NCI-H2196 treated with DMSO at 0.1 percent for 48 hours (cell line): Measurements from ENCODE around the gene ADI1.
A peak's percentile ranks its signal among the peaks of the same experiment; 100 is the strongest.

Source experiments
- DNase-seq: peaks from one replicate; lab custom pipeline; 2025; ENCODE audit not compliant: unreplicated experiment; lab: John Stamatoyannopoulos, UW

Gene ADI1

DNA sequence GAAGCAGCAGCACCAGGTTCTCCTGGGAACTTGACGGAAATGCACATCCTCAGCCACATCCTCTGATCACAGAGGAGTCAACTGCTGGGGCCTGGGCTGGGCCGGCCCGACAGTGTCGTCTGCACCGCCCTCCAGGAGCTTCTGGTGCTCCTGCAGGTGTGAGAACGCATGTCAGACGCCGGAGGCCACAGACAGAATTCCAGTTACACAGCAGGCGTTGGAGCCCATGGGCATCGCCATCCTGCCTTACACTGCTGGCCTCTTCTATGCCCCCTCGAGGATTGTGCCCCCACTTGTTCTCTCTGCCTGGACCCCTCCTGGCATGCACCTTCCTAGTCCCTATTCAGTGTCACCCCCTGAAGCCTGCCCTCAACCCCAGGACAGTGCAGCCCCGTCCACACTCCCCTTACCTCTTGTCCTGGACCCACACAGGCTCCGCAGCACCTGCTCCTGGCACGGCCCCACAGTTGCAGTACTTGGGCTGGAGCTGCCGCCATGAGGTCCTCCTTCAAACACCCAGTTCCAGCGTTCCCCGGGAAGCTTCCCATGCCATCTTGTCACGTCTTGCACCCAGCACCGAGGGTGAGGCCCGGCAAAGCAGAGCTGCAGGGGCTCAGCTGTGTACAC lies 37.5 kb downstream of the ADI1 start:
- no peak for DNase-seq

- no peak for DNase-seq
Observed at GRCh38 chr2:3481011-3481400, 38.3 kb downstream of the ADI1 start.

DNA sequence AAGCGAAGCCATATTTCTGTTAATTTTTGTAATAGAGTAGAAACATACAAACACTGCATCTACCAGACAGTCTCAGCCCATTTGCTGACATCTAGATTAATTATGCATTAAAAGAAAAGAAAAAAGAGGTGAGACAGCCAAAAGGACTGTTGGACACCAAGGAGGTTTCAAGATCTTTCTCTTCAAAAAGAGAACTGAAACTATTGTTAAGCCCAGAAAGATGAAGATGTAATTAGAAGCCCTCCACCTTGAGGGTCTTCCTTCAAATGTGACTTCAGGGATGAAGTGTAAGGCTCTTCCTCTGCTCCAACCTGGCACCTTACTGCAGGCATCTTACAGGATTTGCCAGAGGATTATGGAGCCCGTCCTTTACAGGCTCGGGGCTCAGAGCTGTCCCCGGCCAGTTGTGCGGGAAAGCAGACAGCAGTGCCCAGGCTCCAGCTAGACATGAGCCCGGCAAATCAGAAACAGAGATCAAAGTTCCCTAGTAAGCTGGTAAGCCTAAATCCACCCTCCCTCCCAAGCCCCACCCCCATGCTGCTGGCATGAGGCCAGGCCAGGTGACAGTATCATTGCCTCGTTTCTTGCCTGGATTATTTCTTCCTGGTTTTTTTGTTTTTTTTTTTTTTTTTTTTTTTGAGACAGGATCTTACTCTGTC lies 38.9 kb downstream of the ADI1 start:
- DNase-seq, result peak; percentile 27

DNA sequence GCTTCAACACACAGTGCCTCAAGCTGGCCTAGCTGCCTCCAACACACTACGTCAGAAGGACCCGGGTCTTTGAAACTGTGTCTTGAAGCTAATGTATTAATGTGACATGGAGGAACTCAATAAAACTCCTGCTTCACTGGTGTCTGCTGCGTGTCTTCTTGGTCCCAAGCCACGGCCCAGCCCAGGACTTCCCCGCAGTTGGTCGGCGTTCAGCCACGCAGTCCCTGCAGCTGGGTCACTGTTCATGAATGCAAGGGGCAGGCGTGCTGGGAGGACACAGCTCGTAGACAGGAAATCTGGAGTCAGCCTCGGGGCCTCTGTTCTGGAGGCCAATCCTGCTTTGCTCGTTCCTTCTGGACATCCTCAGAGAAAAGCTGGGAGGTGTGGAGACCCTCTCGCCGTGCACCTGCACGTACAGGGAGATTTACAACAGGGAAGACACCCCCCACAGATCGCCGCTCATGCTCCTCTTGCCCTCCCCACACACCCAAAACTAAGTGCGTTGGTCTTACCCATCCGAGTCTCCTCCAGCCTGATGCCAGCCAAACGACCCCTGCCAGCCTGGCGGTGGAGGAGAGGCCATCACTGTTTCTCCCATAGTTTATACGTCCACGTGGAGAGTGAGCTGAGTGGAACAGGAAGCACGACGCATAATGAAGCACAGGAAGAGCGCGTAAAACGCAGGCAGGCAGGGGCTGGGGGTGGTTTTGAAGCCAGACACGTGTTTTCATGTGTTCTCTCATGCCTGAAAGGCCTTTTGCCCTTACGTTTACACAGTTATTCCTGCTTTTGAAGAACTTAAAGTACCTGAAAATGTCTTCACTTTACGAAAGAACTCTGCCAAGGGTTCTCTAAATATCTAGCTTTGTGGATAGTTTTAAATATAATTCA lies 39.7 kb downstream of the ADI1 start:
- DNase-seq, result no peak

- no peak for DNase-seq
Observed at GRCh38 chr2:3478846-3479385, 40.4 kb downstream of the ADI1 start.

DNA sequence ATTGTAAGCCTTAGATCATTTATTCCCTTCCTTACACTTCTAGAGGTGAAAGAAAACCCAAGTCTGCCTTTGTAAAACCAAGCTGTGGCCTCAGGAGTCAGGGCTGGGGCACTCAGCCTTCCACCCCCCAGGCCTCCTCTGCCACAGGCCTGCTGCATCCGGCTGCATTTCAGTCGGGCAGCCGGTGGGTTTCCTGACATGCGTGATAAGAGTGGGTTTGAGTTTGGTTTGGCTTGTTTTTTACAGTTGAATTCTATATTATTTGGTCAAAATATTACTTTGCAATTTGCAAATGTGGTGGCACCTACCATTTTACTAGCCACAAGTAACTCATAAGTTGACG lies 42.4 kb downstream of the ADI1 start:
- DNase-seq, result no peak

DNA sequence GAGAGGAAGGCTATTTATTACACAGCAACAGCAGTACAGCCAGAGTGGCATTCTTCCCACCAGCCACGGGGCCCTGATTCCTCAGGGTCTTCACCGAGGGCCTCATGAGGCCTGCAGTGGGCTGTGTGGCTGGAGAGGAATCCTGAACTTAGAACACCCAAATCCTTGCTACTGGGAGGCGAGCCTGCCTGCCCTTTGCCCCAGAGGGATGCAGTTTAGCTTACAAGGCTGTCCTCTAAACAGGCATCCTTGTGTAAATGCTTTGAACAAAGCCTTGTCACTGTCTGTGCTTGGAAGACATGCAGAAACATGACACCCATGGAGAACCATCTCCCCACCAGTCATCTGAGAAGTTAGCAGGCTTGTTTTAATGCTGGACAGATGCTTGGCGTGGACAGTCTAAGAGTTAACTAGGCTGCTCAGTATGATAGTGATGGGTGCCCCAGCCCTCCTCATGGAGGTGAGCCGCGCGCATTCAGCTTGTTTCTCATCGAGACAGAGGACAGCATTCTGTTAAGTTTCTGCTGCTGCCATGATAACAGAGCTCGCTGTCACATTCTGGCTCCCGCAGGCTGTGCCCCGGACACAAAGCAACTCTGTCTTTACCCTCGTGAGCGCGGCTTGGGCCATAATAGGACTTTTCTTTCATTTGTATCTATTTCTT lies 42.9 kb downstream of the ADI1 start:
- no peak for DNase-seq

- no peak for DNase-seq
Observed at GRCh38 chr2:3475771-3476170, 43.6 kb downstream of the ADI1 start.

GRCh38 chr2:3472966-3473365 lies 46.4 kb downstream of the ADI1 start:
- DNase-seq, result no peak

- no peak for DNase-seq
Observed at GRCh38 chr2:3472296-3472695, 47.0 kb downstream of the ADI1 start.

GRCh38 chr2:3470856-3471737 lies 48.2 kb downstream of the ADI1 start:
- no peak for DNase-seq

- no peak for DNase-seq
Observed at GRCh38 chr2:3470166-3470651, 49.1 kb downstream of the ADI1 start.

DNA sequence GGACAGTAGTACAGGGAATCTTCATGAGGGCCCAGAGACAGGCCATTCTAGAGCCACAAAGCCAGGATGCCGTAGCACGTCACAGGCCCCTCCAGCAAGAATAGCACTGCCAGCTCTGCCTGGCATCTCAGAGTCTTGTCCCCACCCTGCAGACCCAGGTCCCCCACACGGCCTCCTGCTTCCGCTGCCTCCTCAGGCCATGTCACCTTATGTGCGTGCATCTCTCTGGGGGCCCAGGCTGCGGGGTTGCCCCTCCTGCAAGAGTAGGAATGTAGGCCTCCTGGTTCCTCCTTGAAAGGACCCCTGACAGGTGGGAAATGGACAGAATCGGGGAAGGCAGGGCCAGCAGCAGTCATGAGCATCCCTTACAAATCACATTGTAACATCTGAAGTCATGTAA lies 49.8 kb downstream of the ADI1 start:
- DNase-seq, result no peak

GRCh38 chr2:3468296-3468988 lies 50.9 kb downstream of the ADI1 start:
- no peak for DNase-seq

DNA sequence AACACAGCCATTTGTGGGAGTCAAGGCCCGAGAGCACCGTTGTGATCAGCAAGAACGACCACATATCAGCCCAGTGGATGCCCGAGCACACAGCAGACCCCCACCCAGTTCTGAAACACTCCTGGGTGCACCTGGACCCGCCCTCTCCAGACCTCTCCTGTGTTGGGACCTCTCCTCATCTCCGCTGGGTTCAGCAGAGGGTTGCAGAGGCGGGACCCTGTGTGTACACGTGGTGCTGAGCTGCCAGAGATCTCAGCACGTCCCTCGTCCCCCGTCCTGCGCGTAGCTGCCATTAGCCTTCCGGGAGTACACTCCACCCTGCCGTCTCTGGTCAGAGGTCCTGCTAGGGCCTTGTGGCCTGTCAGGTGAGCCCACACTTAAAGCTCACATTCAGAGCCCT lies 51.7 kb downstream of the ADI1 start:
- DNase-seq, result no peak

DNA sequence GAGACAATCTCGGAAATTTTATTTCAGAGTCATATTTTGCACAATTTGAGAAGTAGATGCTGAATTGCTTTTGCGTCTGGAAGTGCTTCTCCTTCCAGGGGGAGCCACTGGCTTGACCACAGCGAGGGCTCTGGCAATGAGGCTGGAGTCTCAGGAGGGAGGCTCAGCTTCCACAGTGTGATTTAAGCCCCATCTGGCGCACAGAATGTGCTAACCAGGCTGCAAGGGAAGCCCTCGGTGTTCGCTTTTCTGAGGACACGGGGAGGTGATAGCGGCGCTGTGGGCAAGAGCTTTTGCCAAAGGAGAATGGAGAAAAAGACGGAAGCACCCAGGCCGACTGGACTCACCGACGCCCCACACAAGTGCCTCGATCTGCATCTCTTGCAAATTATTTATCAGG lies 52.4 kb downstream of the ADI1 start:
- DNase-seq, result no peak

- no peak for DNase-seq
Observed at GRCh38 chr2:3466482-3466863, 52.9 kb downstream of the ADI1 start.

GRCh38 chr2:3465844-3466481 lies 53.4 kb downstream of the ADI1 start:
- DNase-seq, result no peak

- no peak for DNase-seq
Observed at GRCh38 chr2:3465328-3465727, 54.0 kb downstream of the ADI1 start.
